SK-N-SH (cell line): ENCODE results near the gene TMEM170A. TPM values are rescaled to one million over a fixed set of nuclear protein-coding genes. Genes with fewer than 3 reads are reported as not detected.
A peak's percentile ranks its signal among the peaks of the same experiment; 100 is the strongest.

Experiments
- CHD2 ChIP-seq: fragments of 150-350 bp; IDR thresholded peaks from 2 replicates; pipeline ENCODE4 v1.6.1; 2018; ENCODE audit warnings: low read length; ENCODE audit not compliant: partially characterized antibody
- ELF1 ChIP-seq: IDR thresholded peaks from 2 replicates; pipeline ENCODE4 v1.4.0; 2012
- EP300 ChIP-seq, 2 experiments: IDR thresholded peaks; 2 replicates each; pipeline versions ENCODE4 v1.4.0 to v1.6.1; 2012; ENCODE audit warnings: borderline replicate concordance in 1 of 2, low read depth in 1 of 2, low read length in 1 of 2
- EZH2phosphoT487 ChIP-seq: fragments of 200-600 bp; sonication (generic); IDR thresholded peaks from 2 replicates; pipeline ENCODE4 v1.6.1; 2017; ENCODE audit warnings: low read depth, mixed run types, mild to moderate bottlenecking, antibody characterized with exemption, moderate library complexity, borderline replicate concordance
- FOXJ3 ChIP-seq: sonication (generic); formaldehyde crosslinking; IDR thresholded peaks from 2 replicates; pipeline ENCODE4 v1.5.1; 2020; ENCODE audit warnings: mild to moderate bottlenecking, missing genetic modification reagents
- GABPA ChIP-seq: IDR thresholded peaks from 2 replicates; pipeline ENCODE4 v1.4.0; 2012; ENCODE audit warnings: low read depth, mild to moderate bottlenecking
- GATA2 ChIP-seq: sonication (generic); formaldehyde crosslinking; IDR thresholded peaks from 2 replicates; pipeline ENCODE4 v1.5.0; 2020; ENCODE audit warnings: mild to moderate bottlenecking, missing genetic modification reagents
- JUND ChIP-seq: IDR thresholded peaks from 2 replicates; pipeline ENCODE4 v1.4.0; 2012
- MEF2A ChIP-seq: IDR thresholded peaks from 2 replicates; pipeline ENCODE4 v1.4.0; 2012; ENCODE audit warnings: low read depth, borderline replicate concordance
- MXI1 ChIP-seq: IDR thresholded peaks from 2 replicates; pipeline ENCODE4 v1.6.1; 2012; ENCODE audit warnings: mild to moderate bottlenecking, low read depth, low read length, improper control_type of control experiment
- NFIC ChIP-seq: IDR thresholded peaks from 2 replicates; pipeline ENCODE4 v1.4.0; 2012; ENCODE audit warnings: borderline replicate concordance
- NRF1 ChIP-seq: IDR thresholded peaks from 2 replicates; pipeline ENCODE4 v1.6.1; 2012; ENCODE audit warnings: low read depth, mild to moderate bottlenecking, low read length
- POLR2AphosphoS5 ChIP-seq: IDR thresholded peaks from 2 replicates; pipeline ENCODE4 v1.6.1; 2012; ENCODE audit warnings: low read depth, low read length
- RAD21 ChIP-seq: IDR thresholded peaks from 2 replicates; pipeline ENCODE4 v1.6.1; 2012; ENCODE audit warnings: mild to moderate bottlenecking, low read length
- RXRA ChIP-seq: IDR thresholded peaks from 2 replicates; pipeline ENCODE4 v1.4.0; 2012; ENCODE audit warnings: low read depth, mild to moderate bottlenecking, borderline replicate concordance
- SIN3A ChIP-seq: IDR thresholded peaks from 2 replicates; pipeline ENCODE4 v1.6.1; 2012; ENCODE audit warnings: low read depth, mild to moderate bottlenecking, low read length, moderate library complexity, borderline replicate concordance
- USF2 ChIP-seq: fragments of 150-350 bp; IDR thresholded peaks from 2 replicates; pipeline ENCODE4 v1.6.1; 2017; ENCODE audit warnings: antibody characterized with exemption, low read length, low read depth, borderline replicate concordance
- polyA plus RNA-seq, 3 experiments: library from polyadenylated mRNA; depleted of rRNA; stranded (reverse); fragments of >200 nt; gene quantifications; 2 replicates each; pipeline ENCODE4 v1.2.3, GENCODE V29; 2012
- TF ChIP-seq, protein P1 (sequence below): IDR thresholded peaks from 2 replicates; pipeline ENCODE4 v1.4.0; 2012; ENCODE audit warnings: low read depth
- TF ChIP-seq, protein P2 (sequence below): IDR thresholded peaks from 2 replicates; pipeline ENCODE4 v1.4.0; 2012; ENCODE audit warnings: low read depth, borderline replicate concordance
- TF ChIP-seq, protein P3 (sequence below): fragments of 200-600 bp; sonication (generic); IDR thresholded peaks from 2 replicates; pipeline ENCODE4 v1.6.1; 2017; ENCODE audit warnings: antibody characterized with exemption, mild to moderate bottlenecking, moderate library complexity

Gene TMEM170A
- polyA plus RNA-seq, 1 of the 3 experiments (the other 2 are of a cell fraction), result 9.2 TPM

DNA sequence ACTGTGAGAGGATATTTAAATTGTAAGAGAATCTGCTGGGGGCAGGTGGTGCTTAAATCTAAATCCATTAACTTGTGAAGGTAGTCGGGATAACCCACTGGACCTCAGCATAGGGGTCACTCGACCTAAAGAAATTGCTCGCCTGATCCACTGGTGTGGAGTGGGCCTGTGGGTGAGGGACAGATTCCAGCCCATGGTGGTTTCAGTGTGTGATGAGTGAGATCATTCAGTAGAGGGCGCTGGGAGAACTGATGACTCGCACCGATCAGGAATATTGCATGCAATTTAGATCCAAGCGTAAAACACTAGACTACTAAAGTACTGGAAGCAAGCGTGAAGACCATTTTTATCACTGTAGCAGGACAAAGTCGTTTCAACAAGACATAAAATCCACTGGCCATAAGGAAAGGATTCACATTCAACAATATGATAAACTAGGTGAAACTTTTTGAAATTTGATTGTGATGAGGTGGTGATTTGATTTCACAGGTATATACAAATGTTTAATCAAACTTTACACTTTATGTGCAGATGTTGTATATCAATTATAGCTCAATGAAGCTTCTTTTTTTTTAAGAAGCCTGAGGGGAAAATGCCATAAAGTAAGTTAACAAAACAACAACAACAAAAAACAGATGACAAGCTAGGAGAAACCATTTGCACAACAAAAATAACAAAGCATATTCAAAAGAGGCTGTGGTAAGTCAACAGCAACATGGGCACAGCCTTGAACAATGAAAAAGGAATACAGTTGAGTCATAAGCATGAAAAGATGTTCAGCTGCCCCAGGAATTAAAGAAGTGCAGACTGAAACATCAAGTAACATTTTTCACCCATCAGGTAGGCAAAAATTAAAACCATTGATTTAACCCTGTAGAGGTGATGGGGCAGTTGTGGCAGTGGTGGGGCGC lies 7.5 kb upstream of the TMEM170A start (continued):
- TF ChIP-seq, protein P1, sequence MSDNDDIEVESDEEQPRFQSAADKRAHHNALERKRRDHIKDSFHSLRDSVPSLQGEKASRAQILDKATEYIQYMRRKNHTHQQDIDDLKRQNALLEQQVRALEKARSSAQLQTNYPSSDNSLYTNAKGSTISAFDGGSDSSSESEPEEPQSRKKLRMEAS, result no peak
- no peak for TF ChIP-seq NRF1
- TF ChIP-seq, protein P2, sequence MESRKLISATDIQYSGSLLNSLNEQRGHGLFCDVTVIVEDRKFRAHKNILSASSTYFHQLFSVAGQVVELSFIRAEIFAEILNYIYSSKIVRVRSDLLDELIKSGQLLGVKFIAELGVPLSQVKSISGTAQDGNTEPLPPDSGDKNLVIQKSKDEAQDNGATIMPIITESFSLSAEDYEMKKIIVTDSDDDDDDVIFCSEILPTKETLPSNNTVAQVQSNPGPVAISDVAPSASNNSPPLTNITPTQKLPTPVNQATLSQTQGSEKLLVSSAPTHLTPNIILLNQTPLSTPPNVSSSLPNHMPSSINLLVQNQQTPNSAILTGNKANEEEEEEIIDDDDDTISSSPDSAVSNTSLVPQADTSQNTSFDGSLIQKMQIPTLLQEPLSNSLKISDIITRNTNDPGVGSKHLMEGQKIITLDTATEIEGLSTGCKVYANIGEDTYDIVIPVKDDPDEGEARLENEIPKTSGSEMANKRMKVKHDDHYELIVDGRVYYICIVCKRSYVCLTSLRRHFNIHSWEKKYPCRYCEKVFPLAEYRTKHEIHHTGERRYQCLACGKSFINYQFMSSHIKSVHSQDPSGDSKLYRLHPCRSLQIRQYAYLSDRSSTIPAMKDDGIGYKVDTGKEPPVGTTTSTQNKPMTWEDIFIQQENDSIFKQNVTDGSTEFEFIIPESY, result no peak
- no peak for TF ChIP-seq USF2
- TF ChIP-seq, protein P3, sequence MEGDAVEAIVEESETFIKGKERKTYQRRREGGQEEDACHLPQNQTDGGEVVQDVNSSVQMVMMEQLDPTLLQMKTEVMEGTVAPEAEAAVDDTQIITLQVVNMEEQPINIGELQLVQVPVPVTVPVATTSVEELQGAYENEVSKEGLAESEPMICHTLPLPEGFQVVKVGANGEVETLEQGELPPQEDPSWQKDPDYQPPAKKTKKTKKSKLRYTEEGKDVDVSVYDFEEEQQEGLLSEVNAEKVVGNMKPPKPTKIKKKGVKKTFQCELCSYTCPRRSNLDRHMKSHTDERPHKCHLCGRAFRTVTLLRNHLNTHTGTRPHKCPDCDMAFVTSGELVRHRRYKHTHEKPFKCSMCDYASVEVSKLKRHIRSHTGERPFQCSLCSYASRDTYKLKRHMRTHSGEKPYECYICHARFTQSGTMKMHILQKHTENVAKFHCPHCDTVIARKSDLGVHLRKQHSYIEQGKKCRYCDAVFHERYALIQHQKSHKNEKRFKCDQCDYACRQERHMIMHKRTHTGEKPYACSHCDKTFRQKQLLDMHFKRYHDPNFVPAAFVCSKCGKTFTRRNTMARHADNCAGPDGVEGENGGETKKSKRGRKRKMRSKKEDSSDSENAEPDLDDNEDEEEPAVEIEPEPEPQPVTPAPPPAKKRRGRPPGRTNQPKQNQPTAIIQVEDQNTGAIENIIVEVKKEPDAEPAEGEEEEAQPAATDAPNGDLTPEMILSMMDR, result peak; percentile 74
- TF ChIP-seq POLR2AphosphoS5, result no peak
- TF ChIP-seq MXI1, result peak; percentile 45; the same call in 1 of the 2 replicates
- no peak for TF ChIP-seq CHD2
- no peak for TF ChIP-seq FOXJ3 (CRISPR knock-in tag)
- no peak for TF ChIP-seq GABPA
- TF ChIP-seq ELF1, result no peak
- no peak for TF ChIP-seq EP300 (IDR thresholded peaks at IDR 0.05; ENCODE audit: borderline replicate concordance in 1 of 2, low read depth in 1 of 2, low read length in 1 of 2)
- no peak for TF ChIP-seq MEF2A
- peak; percentile 92 for TF ChIP-seq RAD21
- TF ChIP-seq NFIC, result no peak
- no peak for TF ChIP-seq SIN3A
- TF ChIP-seq JUND, result no peak
- no peak for TF ChIP-seq RXRA
- no peak for TF ChIP-seq EZH2phosphoT487
- TF ChIP-seq GATA2 (CRISPR knock-in tag), result no peak
